ENCODE measurements around the gene HOXC13.

DNA sequence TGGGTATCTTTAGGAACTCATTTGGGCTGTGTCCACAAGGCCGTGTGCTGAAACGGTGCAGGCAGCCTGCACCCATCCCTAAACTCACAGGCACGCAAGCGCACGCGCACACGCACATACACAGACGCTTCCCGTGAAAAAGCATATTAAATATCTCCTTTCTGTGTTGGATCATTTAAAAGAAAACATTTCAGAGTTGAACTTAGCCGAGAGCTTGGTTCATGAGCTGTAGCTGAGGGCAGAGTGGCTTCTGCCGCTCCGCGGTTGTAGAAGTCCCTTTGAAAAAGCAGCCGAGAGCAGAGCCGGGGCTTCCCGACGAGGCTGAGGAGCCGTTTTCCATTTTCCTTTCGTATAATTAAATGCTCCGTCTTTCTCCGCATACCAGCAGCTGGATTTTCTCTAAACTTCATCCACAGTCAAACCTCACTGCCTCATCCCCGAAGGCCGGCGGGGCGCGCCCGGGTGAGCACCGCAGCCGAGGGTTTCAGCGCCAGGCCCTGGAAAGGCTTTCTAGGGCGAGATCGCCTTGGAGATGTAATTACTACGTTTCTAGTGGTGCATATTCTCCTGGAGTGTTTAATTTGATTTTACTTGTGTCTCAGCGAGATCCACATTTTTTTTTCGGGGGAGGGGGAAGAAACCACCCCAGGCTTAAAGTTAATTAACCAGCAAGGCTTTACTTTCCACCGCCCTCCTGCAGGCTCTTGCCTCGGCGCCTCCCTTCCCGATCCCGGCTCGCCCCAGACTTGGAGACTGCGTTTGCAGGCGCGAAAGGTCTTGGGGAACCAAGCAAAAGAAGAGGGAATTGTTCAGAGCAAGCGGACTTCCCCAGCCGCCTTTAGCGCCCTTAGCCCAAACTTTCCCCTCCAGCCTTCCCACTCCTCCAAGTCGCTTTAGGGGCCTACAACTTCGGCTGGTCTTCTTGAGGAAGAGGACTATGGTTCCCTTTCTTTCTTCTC, 3.0 kb upstream of the HOXC13 start:
- TF ChIP-seq POLR2A (IDR thresholded peaks at IDR 0.05; ENCODE audit: low read depth, low read length), result no peak
- no peak for TF ChIP-seq POLR2AphosphoS5 (IDR thresholded peaks at IDR 0.05; ENCODE audit: low read depth, low read length)
